Stimulated activated CD8-positive, alpha-beta memory T cell treated with anti-CD3 and anti-CD28 coated beads, Interleukin-2, amount 100 ng/mL, for 48 hours (primary cell): ENCODE measurements around the gene KRTAP13-2.

Experiments used
- DNase-seq, 2 donors: peaks; one replicate each; pipeline ENCODE4 v3.0.0-alpha.2; 2020; ENCODE audit warnings: low read depth in 2 of 2

Gene KRTAP13-2

GRCh38 chr21:30326390-30326789 lies 45.7 kb downstream of the KRTAP13-2 start:
- DNase-seq: no peak
